GM12878 (cell line): ENCODE data around the gene MARVELD1. TPM values are rescaled to one million over a fixed set of nuclear protein-coding genes. Genes with fewer than 3 reads are reported as not detected.

Experiments
- ATAC-seq: fragments of 200-7000 bp; cut with Tn5 transposase; 3 replicates; pipeline ENCODE4 v1.9.1; 2020; ENCODE audit warnings: mild to moderate bottlenecking, moderate library complexity
- BruUV-seq: library from RNA; stranded (reverse); fragments of 400-500 nt; replicated peaks from 2 replicates; lab custom pipeline; 2021; lab: Mats Ljungman, UMichigan
- CTCF ChIA-PET: fragments of 300-600 bp; sonication (Branson Sonifier 250); formaldehyde crosslinking; extraction: SDS; loops from one replicate; lab custom pipeline; 2021; ENCODE audit warnings: inconsistent platforms; lab: Yijun Ruan, JAX
- POLR2A ChIA-PET: fragments of 350-600 bp; formaldehyde crosslinking; extraction: SDS; loops from one replicate; lab custom pipeline; 2021; ENCODE audit warnings: inconsistent platforms; lab: Charles Lee
- RAD21 ChIA-PET: fragments of 300-600 bp; sonication (Branson Sonifier 250); formaldehyde crosslinking; loops from one replicate; lab custom pipeline; 2023; ENCODE audit warnings: antibody characterized with exemption; ENCODE audit not compliant: unreplicated experiment; lab: Charles Lee
- SMC1A ChIA-PET: fragments of 300-600 bp; sonication (Branson Sonifier 250); formaldehyde crosslinking; loops from one replicate; lab custom pipeline; 2023; ENCODE audit not compliant: unreplicated experiment, uncharacterized antibody; lab: Charles Lee
- DNase-seq: peaks from one replicate; pipeline ENCODE4 v3.0.0-alpha.2; 2011; ENCODE audit warnings: low read depth, low spot score
- FAIRE-seq: peaks from 3 replicates; lab custom pipeline; 2011; peaks lifted over from hg19 to GRCh38; lab: Jason Lieb, UNC
- H2AFZ ChIP-seq: 2 replicates; pipeline ENCODE4 v1.6.0; 2011; ENCODE audit warnings: low read depth, low read length, control low read depth; ENCODE audit not compliant: control insufficient read depth
- H3K27ac ChIP-seq: 2 replicates; pipeline ENCODE4 v1.5.1; 2011; ENCODE audit warnings: control low read depth; ENCODE audit not compliant: control insufficient read depth, insufficient read depth
- H3K27me3 ChIP-seq, 2 experiments: replicated peaks in 1 of 2; 2 replicates each; pipeline versions ENCODE4 v1.6.0 to v1.6.1; 2011; ENCODE audit warnings: low read length in 1 of 2; ENCODE audit not compliant: control insufficient read depth in 2 of 2, insufficient read depth in 2 of 2
- H3K36me3 ChIP-seq, 2 experiments: 2 replicates each; pipeline ENCODE4 v1.5.1; 2011; ENCODE audit warnings: low read length in 1 of 2; ENCODE audit not compliant: control insufficient read depth in 2 of 2, insufficient read depth in 2 of 2
- H3K4me1 ChIP-seq: 2 replicates; pipeline ENCODE4 v1.6.1; 2011; ENCODE audit warnings: mild to moderate bottlenecking, low read length, moderate library complexity, mixed read lengths; ENCODE audit not compliant: control insufficient read depth, insufficient read depth
- H3K4me2 ChIP-seq: 2 replicates; pipeline ENCODE4 v1.6.0; 2011; ENCODE audit warnings: control low read depth; ENCODE audit not compliant: control insufficient read depth, insufficient read depth
- H3K4me3 ChIP-seq: fragments of 200-600 bp; sonication (generic); 2 replicates; pipeline ENCODE4 v1.5.1; 2016
- H3K79me2 ChIP-seq: 2 replicates; pipeline ENCODE4 v1.6.0; 2011; ENCODE audit warnings: low read length; ENCODE audit not compliant: control insufficient read depth, insufficient read depth
- H3K9ac ChIP-seq: 2 replicates; pipeline ENCODE4 v1.8.0; 2011; ENCODE audit warnings: low read length, control low read depth, mixed read lengths; ENCODE audit not compliant: control insufficient read depth, insufficient read depth
- H3K9me3 ChIP-seq: replicated peaks from 3 replicates; pipeline ENCODE4 v1.5.1; 2011; ENCODE audit warnings: mild to moderate bottlenecking, low read length; ENCODE audit not compliant: control insufficient read depth, insufficient read depth
- H4K20me1 ChIP-seq: 2 replicates; pipeline ENCODE4 v1.6.0; 2011; ENCODE audit not compliant: control insufficient read depth, insufficient read depth
- ASH2L ChIP-seq: fragments of 300-600, 200-600 bp; sonication (generic); IDR thresholded peaks from 2 replicates; pipeline ENCODE4 v1.6.1; 2017; ENCODE audit warnings: low read depth, mild to moderate bottlenecking, borderline replicate concordance
- ATF2 ChIP-seq: IDR thresholded peaks from 2 replicates; pipeline ENCODE4 v1.6.1; 2012; ENCODE audit warnings: low read length, inconsistent platforms
- BCLAF1 ChIP-seq: fragments of 450-650 bp; IDR thresholded peaks from 2 replicates; pipeline ENCODE4 v1.6.1; 2017; ENCODE audit warnings: antibody characterized with exemption, mild to moderate bottlenecking, moderate library complexity
- ETV6 ChIP-seq, 2 experiments: fragments of 450-650 bp in 1 of 2; IDR thresholded peaks in 1 of 2; conservative IDR thresholded peaks in 1 of 2; 2 replicates each; pipeline ENCODE4 v1.6.1; 2014; ENCODE audit warnings: antibody characterized with exemption in 1 of 2, borderline replicate concordance in 1 of 2, low read depth in 1 of 2, mild to moderate bottlenecking in 1 of 2, moderate library complexity in 1 of 2
- EZH2 ChIP-seq: IDR thresholded peaks from 2 replicates; pipeline ENCODE4 v1.6.1; 2012; ENCODE audit warnings: low read depth, mild to moderate bottlenecking, control low read depth, inconsistent platforms, low read length, borderline replicate concordance; ENCODE audit not compliant: control insufficient read depth
- FOXM1 ChIP-seq: IDR thresholded peaks from 2 replicates; pipeline ENCODE4 v1.6.1; 2012; ENCODE audit warnings: low read depth, mild to moderate bottlenecking, inconsistent platforms, low read length, moderate library complexity
- NFXL1 ChIP-seq: fragments of 450-650 bp; IDR thresholded peaks from 2 replicates; pipeline ENCODE4 v1.6.1; 2017; ENCODE audit warnings: antibody characterized with exemption, mild to moderate bottlenecking, borderline replicate concordance
- RELA ChIP-seq: fragments of 450-650 bp; IDR thresholded peaks from 2 replicates; pipeline ENCODE4 v1.8.0; 2014; ENCODE audit warnings: borderline replicate concordance; ENCODE audit not compliant: partially characterized antibody
- ZBTB4 ChIP-seq: fragments of 450-650 bp; formaldehyde crosslinking; IDR thresholded peaks from 2 replicates; pipeline ENCODE4 v1.4.0; 2022; ENCODE audit warnings: mild to moderate bottlenecking, moderate library complexity
- ZNF274 ChIP-seq: IDR thresholded peaks from one replicate; pipeline ENCODE4 v1.8.0; 2011; ENCODE audit not compliant: insufficient read length, insufficient read depth
- WGBS: methylation state at CpG from one replicate; pipeline ENCODE4 v1.1.6; 2016; ENCODE audit warnings: low lambda C conversion rate; ENCODE audit not compliant: insufficient replicate concordance, insufficient coverage; ENCODE audit errors: missing lambda C conversion rate; 5-methylcytosine and 5-hydroxymethylcytosine counted together
- in situ Hi-C: fragments of 300-500 bp; cut with MboI; formaldehyde crosslinking; loops from 9 replicates; pipeline ENCODE4 v1.14.3; 2018; ENCODE audit warnings: mixed read lengths
- intact Hi-C: fragments of 100-400 bp; cut with micrococcal nuclease; formaldehyde crosslinking; loops from one replicate; pipeline ENCODE4 v1.14.2; 2022; ENCODE audit not compliant: unreplicated experiment
- polyA plus RNA-seq, 11 experiments: library from polyadenylated mRNA; depleted of rRNA in 4 of 11; unstranded in 6 of 11; stranded (reverse) in 5 of 11; fragments of >200 nt; fragmentation: Nextera tagmentation in 4 of 11; fragmentation: Illumina TruSeq in 1 of 11; extraction: Ambion mirVana in 4 of 11; extraction: Trizol in 1 of 11; gene quantifications; 1 replicate in 1 of 11; 2 replicates in 10 of 11; pipeline versions ENCODE4 v1.2.1 to v1.2.3, GENCODE V29; 2011 to 2016; ENCODE audit warnings: inconsistent platforms in 2 of 11, missing spikeins in 2 of 11, low read depth in 1 of 11
- total RNA-seq, 4 experiments: library from RNA; depleted of rRNA in 3 of 4; stranded (reverse); fragments of >200 nt in 3 of 4; fragmentation: Illumina TruSeq in 1 of 4; extraction: Trizol in 1 of 4; gene quantifications; 2 replicates each; pipeline versions ENCODE4 v1.2.1 to v1.2.3, GENCODE V29; 2013 to 2021

The MARVELD1 gene
- total and polyA plus RNA-seq, 10 of the 15 experiments (the other 5 are each of a cell fraction or from before 2014, with no cell fraction given), result 0.54 to 8.4 (median 3.2) TPM

- ChIA-PET POLR2A (no interaction called here), RAD21 (no interaction called here), SMC1A (no interaction called here), CTCF (interaction anchor here (0.9 kb wide), 1 partner anchor 21 kb away, joined by 3 read pairs; no protein-coding TSS in a partner anchor)
- in situ Hi-C loops, result no loop called here
- intact Hi-C loops, result no loop called here
- Histone ChIP-seq H3K27ac (no peak overlapping the region), H2AFZ (no peak overlapping the region), H3K27me3 (peaks cover 0 to 7% of the 10 kb centered on the region in 2 experiments; a peak in 2 of 4 replicates), H3K4me2 (no peak overlapping the region), H3K79me2 (no peaks in the 10 kb centered on the region), H4K20me1 (no peaks in the 10 kb centered on the region), H3K36me3 (peaks cover 2% of the 10 kb centered on the region in 2 experiments), H3K4me1 (peaks cover 9% of the 10 kb centered on the region), H3K9ac (no peak overlapping the region), H3K9me3 (no peaks in the 10 kb centered on the region), H3K4me3 (no peak overlapping the region)
- no TSS peak for BruUV-seq
- 93% methylated on average over 13 of the region's 13 CpGs for WGBS
- no peak for DNase-seq
- ATAC-seq, result no peak
- FAIRE-seq, result no peak
- TF ChIP-seq BCLAF1 (no peak), EZH2 (no peak), FOXM1 (no peak), RELA (no peak), NFXL1 (no peak), ETV6 (conservative IDR thresholded peaks at IDR 0.05 in 1 of 2, IDR thresholded peaks at IDR 0.05 in 1 of 2; ENCODE audit: borderline replicate concordance in 1 of 2, low read depth in 1 of 2) (no peak), ZBTB4 (CRISPR knock-in tag) (no peak), ZNF274 (no peak), ASH2L (no peak), ATF2 (no peak)
Measured at GRCh38 chr10:97766106-97766810, 52.7 kb downstream of the MARVELD1 start.
